Fibroblast of skin of right quadriceps (primary cell): ENCODE data around the gene PSME2.

Source experiments
- DNase-seq: peaks from one replicate; pipeline ENCODE4 v3.0.0-alpha.2; 2013

PSME2 gene

GRCh38 chr14:24179294-24179960 is 33.0 kb upstream of the PSME2 start:
- DNase-seq, result no peak

- DNase-seq, result no peak
Observed at GRCh38 chr14:24178399-24179178, 32.2 kb upstream of the PSME2 start.

GRCh38 chr14:24177891-24178290 is 31.5 kb upstream of the PSME2 start:
- no peak for DNase-seq

- DNase-seq, result no peak
Observed at GRCh38 chr14:24177041-24177825, 30.8 kb upstream of the PSME2 start.

- DNase-seq, result no peak
Observed at GRCh38 chr14:24176599-24176998, 30.2 kb upstream of the PSME2 start.

GRCh38 chr14:24172871-24173281 is 26.5 kb upstream of the PSME2 start:
- no peak for DNase-seq

GRCh38 chr14:24172261-24172860 is 26.0 kb upstream of the PSME2 start:
- DNase-seq, result no peak

GRCh38 chr14:24171422-24172260 is 25.2 kb upstream of the PSME2 start, which contains the start of gene REC8:
REC8 (plus strand) TSS chr14:24172080; CDS start chr14:24172553, 473 bp downstream.
- DNase-seq, result peak; percentile 87

- no peak for DNase-seq
Observed at GRCh38 chr14:24167469-24168114, 21.2 kb upstream of the PSME2 start.

GRCh38 chr14:24165785-24166184 is 19.4 kb upstream of the PSME2 start:
- no peak for DNase-seq

GRCh38 chr14:24164518-24164991 is 18.1 kb upstream of the PSME2 start:
- DNase-seq, result no peak

GRCh38 chr14:24162093-24162492 is 15.7 kb upstream of the PSME2 start:
- DNase-seq, result no peak

GRCh38 chr14:24160850-24161804 is 14.7 kb upstream of the PSME2 start, which contains the start of gene IRF9:
IRF9 (plus strand) TSS chr14:24161265; CDS start chr14:24162145, 880 bp downstream.
- peak; percentile 94 for DNase-seq

- no peak for DNase-seq
Observed at GRCh38 chr14:24160499-24160849, 14.1 kb upstream of the PSME2 start.

- no peak for DNase-seq
Observed at GRCh38 chr14:24159777-24160498, 13.5 kb upstream of the PSME2 start.

- DNase-seq, result no peak
Observed at GRCh38 chr14:24157331-24157730, 10.9 kb upstream of the PSME2 start.

GRCh38 chr14:24156840-24157239 is 10.4 kb upstream of the PSME2 start:
- DNase-seq, result no peak

GRCh38 chr14:24155100-24155499 is 8.7 kb upstream of the PSME2 start:
- no peak for DNase-seq

- no peak for DNase-seq
Observed at GRCh38 chr14:24151404-24152080, 5.1 kb upstream of the PSME2 start.
